Smooth muscle cell of the coronary artery (primary cell): ENCODE data around the gene PCDHB10. TPM values are rescaled to one million over a fixed set of nuclear protein-coding genes. Genes with fewer than 3 reads are reported as not detected.

Source experiments
- total RNA-seq: library from RNA; depleted of rRNA; stranded (reverse); fragments of >200 nt; gene quantifications from 2 replicates; pipeline ENCODE4 v1.2.3, GENCODE V29; 2014; ENCODE audit warnings: low replicate concordance

PCDHB10 gene
- 0.59 and 0.68 TPM in 2 replicates for total RNA-seq

GRCh38 chr5:141192110-141192725, at the start of gene PCDHB10:
TSS of gene PCDHB10 (plus strand) at chr5:141192353. CDS start at chr5:141192553, 200 bp downstream.

DNA sequence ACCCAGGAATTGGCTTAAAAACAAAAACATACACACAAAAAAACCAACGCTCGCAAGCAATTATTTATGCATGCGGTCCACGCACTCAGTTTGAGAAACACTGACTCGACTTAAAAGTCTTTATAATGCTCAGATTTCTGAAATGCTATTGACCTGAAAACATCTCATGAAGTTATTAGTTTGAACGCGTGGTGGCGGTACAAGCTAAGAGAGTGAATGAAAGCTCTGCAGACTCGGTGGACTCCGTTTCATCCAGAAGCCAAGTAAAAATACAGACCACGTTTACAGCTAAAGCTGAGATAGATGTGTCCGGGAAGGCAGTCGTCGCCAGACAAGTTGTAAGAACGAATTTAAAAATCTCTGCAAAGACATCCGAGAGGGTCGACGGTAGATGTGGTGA, 42.3 kb upstream of the PCDHB10 start, which contains the start of gene PCDHB6:
Gene PCDHB6 (plus strand): TSS at position 246 of the 400 bp plus-strand sequence. CDS start 201 bp downstream, outside the sequence.

DNA sequence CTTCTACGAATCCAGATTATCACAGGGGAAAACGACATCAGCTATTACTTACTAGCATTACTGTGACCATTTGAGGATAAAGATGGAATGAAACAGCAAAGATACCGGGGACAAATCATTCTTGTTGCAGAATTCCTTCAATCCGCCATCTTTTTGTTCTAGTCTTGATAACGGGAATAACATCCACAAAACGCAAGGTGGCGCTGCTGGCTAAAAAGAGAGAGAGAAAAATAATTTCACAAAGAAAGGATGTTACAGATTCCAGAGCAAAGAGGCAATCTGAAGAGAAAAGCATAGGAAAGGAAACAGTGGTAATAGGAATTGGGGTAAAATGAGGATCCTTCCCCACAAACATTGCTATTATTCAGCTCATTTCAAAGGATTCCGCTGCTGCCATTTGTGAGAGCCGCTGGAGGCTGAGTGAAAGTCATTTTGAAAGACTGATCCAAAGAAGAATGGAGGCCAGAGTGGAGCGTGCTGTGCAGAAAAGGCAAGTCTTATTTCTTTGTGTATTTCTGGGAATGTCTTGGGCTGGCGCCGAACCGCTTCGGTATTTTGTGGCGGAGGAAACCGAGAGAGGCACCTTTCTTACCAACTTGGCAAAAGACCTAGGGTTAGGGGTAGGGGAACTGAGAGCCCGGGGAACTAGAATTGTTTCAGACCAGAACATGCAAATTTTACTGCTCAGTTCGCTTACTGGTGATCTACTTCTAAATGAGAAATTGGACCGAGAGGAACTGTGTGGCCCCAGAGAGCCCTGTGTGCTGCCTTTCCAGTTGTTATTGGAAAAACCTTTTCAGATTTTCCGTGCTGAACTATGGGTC, 19.6 kb upstream of the PCDHB10 start, which contains the start of gene PCDHB7:
Gene PCDHB7 (plus strand): TSS at position 264 of the 824 bp plus-strand sequence. CDS start 192 bp downstream, at position 456.

DNA sequence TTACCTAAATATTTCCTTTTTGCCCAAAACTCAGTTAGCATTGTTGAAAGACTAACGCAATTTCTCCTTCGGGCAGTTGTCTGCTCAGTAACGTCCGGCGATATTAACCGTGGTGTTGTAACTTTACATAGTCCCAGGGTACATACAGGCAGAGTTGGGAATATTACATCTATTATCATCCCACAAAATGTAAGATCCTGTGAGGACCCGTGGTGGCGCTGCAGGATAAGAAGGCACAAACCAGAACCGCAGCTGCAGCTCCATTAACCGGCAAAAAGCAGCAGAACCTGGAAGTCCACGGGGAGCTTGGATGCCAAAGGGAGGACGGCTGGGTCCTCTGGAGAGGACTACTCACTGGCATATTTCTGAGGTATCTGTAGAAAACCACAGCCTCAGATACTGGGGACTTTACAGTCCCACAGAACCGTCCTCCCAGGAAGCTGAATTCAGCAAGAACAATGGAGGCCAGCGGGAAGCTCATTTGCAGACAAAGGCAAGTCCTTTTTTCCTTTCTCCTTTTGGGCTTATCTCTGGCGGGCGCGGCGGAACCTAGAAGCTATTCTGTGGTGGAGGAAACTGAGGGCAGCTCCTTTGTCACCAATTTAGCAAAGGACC, 14.5 kb upstream of the PCDHB10 start, which contains the start of gene PCDHB8:
Gene PCDHB8 (plus strand): TSS at position 214 of the 615 bp plus-strand sequence. CDS start 245 bp downstream, at position 459.

DNA sequence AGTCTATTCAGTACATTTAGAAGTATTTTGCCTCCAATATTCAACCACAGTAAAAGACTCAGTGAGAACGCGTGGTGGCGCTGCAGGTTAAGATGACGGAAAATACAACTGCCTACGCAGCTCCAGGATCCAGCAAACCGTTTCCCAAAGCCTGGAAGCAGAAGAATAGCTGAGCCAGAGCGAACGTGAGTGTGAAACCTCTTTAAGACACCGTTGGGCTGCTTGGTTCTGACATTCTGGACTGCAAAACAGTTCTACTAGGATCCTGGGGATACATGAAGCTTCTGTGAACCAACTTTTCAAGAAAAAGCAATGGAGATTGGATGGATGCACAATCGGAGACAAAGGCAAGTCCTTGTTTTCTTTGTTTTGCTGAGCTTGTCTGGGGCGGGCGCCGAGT, 9.9 kb upstream of the PCDHB10 start, which contains the start of gene PCDHB16:
Gene PCDHB16 (plus strand): TSS at position 140 of the 400 bp plus-strand sequence. CDS start 173 bp downstream, at position 313.

DNA sequence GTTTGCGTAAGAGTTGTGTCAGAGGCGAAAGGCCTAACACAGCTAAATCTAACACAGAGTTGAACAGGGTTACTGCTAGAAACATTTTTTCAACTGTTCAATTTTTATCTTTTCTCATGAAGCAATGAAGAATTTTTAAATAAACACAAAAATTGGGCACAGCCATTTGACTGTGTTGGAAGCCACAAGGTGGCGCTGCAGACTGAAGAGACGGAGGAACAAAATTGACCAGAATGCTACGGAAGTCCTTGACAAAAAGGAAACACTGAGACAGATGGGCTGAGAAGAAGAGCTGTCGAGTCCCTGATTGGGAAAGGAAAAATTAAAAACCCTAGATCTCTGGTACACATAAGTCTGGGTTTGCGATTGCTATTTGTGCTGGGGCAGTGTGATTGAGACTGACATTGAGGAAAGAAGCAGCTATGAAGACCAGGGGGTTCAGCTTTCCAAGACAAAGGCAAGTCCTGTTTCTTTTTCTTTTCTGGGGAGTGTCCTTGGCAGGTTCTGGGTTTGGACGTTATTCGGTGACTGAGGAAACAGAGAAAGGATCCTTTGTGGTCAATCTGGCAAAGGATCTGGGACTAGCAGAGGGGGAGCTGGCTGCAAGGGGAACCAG, 5.1 kb upstream of the PCDHB10 start, which contains the start of gene PCDHB9:
Gene PCDHB9 (plus strand): TSS at position 265 of the 616 bp plus-strand sequence. CDS start 158 bp downstream, at position 423.

DNA sequence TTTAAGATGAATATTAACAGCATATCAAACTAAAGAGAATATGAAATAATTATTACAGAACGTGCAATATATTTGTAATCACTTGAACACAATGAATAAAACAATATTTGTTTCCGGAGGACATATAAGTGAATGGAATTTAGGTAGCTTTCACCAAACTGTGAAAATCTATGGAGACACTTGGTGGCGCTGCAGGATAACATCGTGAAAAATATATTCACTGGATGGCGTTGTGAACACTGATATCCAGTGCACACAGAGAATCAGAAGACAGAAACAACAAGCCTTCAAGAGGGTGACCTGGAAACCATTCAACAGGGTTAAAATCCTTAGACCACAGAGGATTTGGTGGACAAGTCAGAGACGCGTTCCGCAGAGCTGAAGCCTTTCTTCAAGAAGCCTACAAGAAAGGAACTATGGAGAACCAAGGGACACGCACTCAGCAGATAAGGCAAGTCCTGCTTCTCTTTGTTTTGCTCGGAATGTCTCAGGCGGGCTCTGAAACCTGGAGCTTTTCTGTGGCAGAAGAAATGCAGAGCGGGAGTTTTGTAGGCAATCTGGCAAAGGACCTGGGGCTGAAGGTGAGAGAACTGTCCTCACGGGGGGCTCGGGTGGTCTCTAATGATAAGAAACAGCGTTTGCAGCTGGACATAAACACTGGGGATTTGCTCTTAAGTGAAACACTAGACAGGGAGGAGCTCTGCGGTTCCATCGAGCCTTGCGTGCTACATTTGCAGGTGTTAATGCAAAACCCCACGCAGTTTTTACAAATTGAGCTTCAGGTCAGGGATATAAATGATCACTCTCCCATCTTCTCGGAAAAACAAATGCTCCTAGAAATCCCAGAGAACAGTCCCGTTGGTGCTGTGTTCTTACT, 7.4 kb downstream of the PCDHB10 start, which contains the start of gene PCDHB11:
Gene PCDHB11 (plus strand): TSS at position 269 of the 877 bp plus-strand sequence. CDS start 148 bp downstream, at position 417.

DNA sequence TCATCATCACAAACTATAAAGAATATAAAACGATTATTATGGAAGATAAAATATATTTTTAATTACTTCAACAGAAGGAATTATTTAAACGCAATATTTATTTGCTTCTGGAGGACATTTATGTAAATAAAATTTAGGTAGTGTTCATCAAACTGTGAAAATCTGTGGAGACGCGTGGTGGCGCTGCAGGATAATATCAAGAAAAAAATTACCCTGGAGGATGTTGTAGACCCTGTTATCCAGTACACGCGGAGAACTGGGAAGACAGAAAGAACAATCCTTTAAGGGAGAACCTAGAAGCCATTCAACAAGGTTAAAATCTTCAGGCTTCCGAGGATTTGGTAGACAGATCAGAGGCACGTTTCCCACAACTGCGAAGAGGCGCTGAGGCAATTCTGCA, 16.3 kb downstream of the PCDHB10 start, which contains the start of gene PCDHB12:
Gene PCDHB12 (plus strand): TSS at position 242 of the 400 bp plus-strand sequence. CDS start 189 bp downstream, outside the sequence.

GRCh38 chr5:141213656-141214339, 21.6 kb downstream of the PCDHB10 start, which contains the start of gene PCDHB13:
TSS of gene PCDHB13 (plus strand) at chr5:141213919. CDS start at chr5:141214124, 205 bp downstream.

GRCh38 chr5:141223112-141223783, 31.1 kb downstream of the PCDHB10 start, which contains the start of gene PCDHB14:
TSS of gene PCDHB14 (plus strand) at chr5:141223343. CDS start at chr5:141223506, 163 bp downstream.

Other genes with a start within 250 kb of the PCDHB10 start
- gene PCDHAC2, start 225.9 kb upstream of the PCDHB10 start, total RNA-seq: 0.15 and 2.3 TPM in 2 replicates
- not detected in 2 replicates for gene PCDHB1, start 141.0 kb upstream of the PCDHB10 start, total RNA-seq
- gene PCDHB2, start 97.7 kb upstream of the PCDHB10 start, total RNA-seq: 1.1 and 3.7 TPM in 2 replicates
- 0.15 and 1.1 TPM in 2 replicates for gene PCDHB3, start 91.9 kb upstream of the PCDHB10 start, total RNA-seq
- 0.08 and 0.23 TPM in 2 replicates for gene PCDHB4, start 70.5 kb upstream of the PCDHB10 start, total RNA-seq
- 2.3 and 3.7 TPM in 2 replicates for gene PCDHB5, start 57.1 kb upstream of the PCDHB10 start, total RNA-seq
- 0.08 TPM in 1 of 2 replicates, not detected in the other for gene PCDHB6, start 42.3 kb upstream of the PCDHB10 start, total RNA-seq
- 0.30 and 0.47 TPM in 2 replicates for gene PCDHB7, start 19.7 kb upstream of the PCDHB10 start, total RNA-seq
- 0.23 and 0.35 TPM in 2 replicates for gene PCDHB8, start 14.6 kb upstream of the PCDHB10 start, total RNA-seq
- 0.23 and 0.70 TPM in 2 replicates for gene PCDHB16, start 10.0 kb upstream of the PCDHB10 start, total RNA-seq
- gene PCDHB9, start 5.2 kb upstream of the PCDHB10 start, total RNA-seq: 0.12 and 0.30 TPM in 2 replicates
- gene PCDHB11, start 7.3 kb downstream of the PCDHB10 start, total RNA-seq: 0.38 and 0.70 TPM in 2 replicates
- gene PCDHB12, start 16.4 kb downstream of the PCDHB10 start, total RNA-seq: 0.15 and 0.23 TPM in 2 replicates
- gene PCDHB13, start 21.6 kb downstream of the PCDHB10 start, total RNA-seq: 0.59 and 0.75 TPM in 2 replicates
- 0.59 and 2.1 TPM in 2 replicates for gene PCDHB14, start 31.0 kb downstream of the PCDHB10 start, total RNA-seq
- gene PCDHB15, start 53.0 kb downstream of the PCDHB10 start, total RNA-seq: 0.70 and 1.2 TPM in 2 replicates
- gene SLC25A2, start 111.7 kb downstream of the PCDHB10 start, total RNA-seq: 0.23 TPM in 1 of 2 replicates, not detected in the other
- 69.5 and 80.4 TPM in 2 replicates for gene TAF7, start 128.4 kb downstream of the PCDHB10 start, total RNA-seq
- gene PCDHGA1, start 138.2 kb downstream of the PCDHB10 start, total RNA-seq: 0.75 and 1.3 TPM in 2 replicates
- 1.2 and 1.7 TPM in 2 replicates for gene PCDHGA2, start 146.4 kb downstream of the PCDHB10 start, total RNA-seq
- 0.23 and 0.98 TPM in 2 replicates for gene PCDHGA3, start 151.5 kb downstream of the PCDHB10 start, total RNA-seq
- 1.5 and 2.4 TPM in 2 replicates for gene PCDHGB1, start 157.7 kb downstream of the PCDHB10 start, total RNA-seq
- 3.2 and 4.4 TPM in 2 replicates for gene PCDHGA4, start 162.7 kb downstream of the PCDHB10 start, total RNA-seq
- 1.6 and 2.0 TPM in 2 replicates for gene PCDHGB2, start 167.6 kb downstream of the PCDHB10 start, total RNA-seq
- gene PCDHGA5, start 171.8 kb downstream of the PCDHB10 start, total RNA-seq: 0.98 and 1.3 TPM in 2 replicates
- 3.5 and 5.6 TPM in 2 replicates for gene PCDHGB3, start 177.9 kb downstream of the PCDHB10 start, total RNA-seq
- 2.2 and 2.3 TPM in 2 replicates for gene PCDHGA6, start 181.5 kb downstream of the PCDHB10 start, total RNA-seq
- 2.3 and 2.8 TPM in 2 replicates for gene PCDHGA7, start 190.4 kb downstream of the PCDHB10 start, total RNA-seq
- 22.8 and 23.2 TPM in 2 replicates for gene PCDHGB4, start 195.3 kb downstream of the PCDHB10 start, total RNA-seq
- 2.0 and 4.0 TPM in 2 replicates for gene PCDHGA8, start 200.3 kb downstream of the PCDHB10 start, total RNA-seq
- 11.5 and 16.9 TPM in 2 replicates for gene PCDHGB5, start 205.6 kb downstream of the PCDHB10 start, total RNA-seq
- gene PCDHGA9, start 210.4 kb downstream of the PCDHB10 start, total RNA-seq: 1.7 and 2.8 TPM in 2 replicates
- 1.9 and 3.5 TPM in 2 replicates for gene PCDHGB6, start 215.7 kb downstream of the PCDHB10 start, total RNA-seq
- gene PCDHGA10, start 220.6 kb downstream of the PCDHB10 start, total RNA-seq: 2.6 and 4.2 TPM in 2 replicates
- gene PCDHGB7, start 225.3 kb downstream of the PCDHB10 start, total RNA-seq: 6.7 and 7.3 TPM in 2 replicates
- gene PCDHGA11, start 228.7 kb downstream of the PCDHB10 start, total RNA-seq: 4.7 and 7.1 TPM in 2 replicates
- 5.8 and 9.9 TPM in 2 replicates for gene PCDHGA12, start 238.2 kb downstream of the PCDHB10 start, total RNA-seq